Activated T-helper 1 cell treated with anti-CD3 and anti-CD28 coated beads, Interleukin-12 subunit alpha, Interleukin-12 subunit beta, Interleukin-2, Interleukin-4 antibody, amounts not matched to agents 30 ng/mL and 10 ng/mL and 1 ng/mL, durations not matched to agents 14 hours and 24 hours and 36 hours (primary cell): ENCODE measurements around the gene ENDOD1. TPM values are rescaled to one million over a fixed set of nuclear protein-coding genes. Genes with fewer than 3 reads are reported as not detected.

Experiments used
- DNase-seq: peaks from one replicate; pipeline ENCODE4 v3.0.0; 2021; ENCODE audit warnings: low spot score
- H3K27ac Mint-ChIP-seq: one replicate; pipeline ENCODE4 v1.8.0; 2021; ENCODE audit warnings: mild to moderate bottlenecking, mixed read lengths
- H3K27me3 Mint-ChIP-seq: one replicate; pipeline ENCODE4 v1.8.0; 2022; ENCODE audit warnings: mild to moderate bottlenecking, moderate library complexity, mixed read lengths; ENCODE audit not compliant: insufficient read depth
- H3K36me3 Mint-ChIP-seq: one replicate; pipeline ENCODE4 v1.8.0; 2021; ENCODE audit warnings: low read depth, mixed read lengths
- H3K4me1 Mint-ChIP-seq: one replicate; pipeline ENCODE4 v1.8.0; 2021; ENCODE audit warnings: low read depth, mixed read lengths
- H3K4me3 Mint-ChIP-seq: one replicate; pipeline ENCODE4 v1.8.0; 2021; ENCODE audit warnings: mild to moderate bottlenecking, moderate library complexity, mixed read lengths
- H3K9me3 Mint-ChIP-seq: one replicate; pipeline ENCODE4 v1.8.0; 2021; ENCODE audit warnings: mixed read lengths
- intact Hi-C: fragments of 100-400 bp; cut with micrococcal nuclease; formaldehyde crosslinking; loops from one replicate; pipeline ENCODE4 v1.15.1; 2024
- total RNA-seq: library from RNA; stranded (reverse); gene quantifications from 2 replicates; pipeline ENCODE4 v1.2.3, GENCODE V29; 2022

The ENDOD1 gene
- total RNA-seq, 1 donor from 2014 or later = 34.3 TPM

- peaks cover 21% of the 10 kb centered on the region for H3K4me1 Mint-ChIP-seq
- H3K9me3 Mint-ChIP-seq = no peaks in the 10 kb centered on the region
- H3K27me3 Mint-ChIP-seq = peaks cover 28% of the 10 kb centered on the region
- intact Hi-C loops = loop anchor here (5.0 to 10.0 kb wide), 5 partner anchors 443 to 931 kb away; partner anchors contain the start of genes ANKRD49, FUT4 and MRE11
- DNase-seq = no peak
- H3K27ac Mint-ChIP-seq = no peak overlapping the region
- H3K36me3 Mint-ChIP-seq = peaks cover 7% of the 10 kb centered on the region
- H3K4me3 Mint-ChIP-seq = no peak overlapping the region
Measured at GRCh38 chr11:95065336-95065735, 24.3 kb upstream of the ENDOD1 start.

- no peak for DNase-seq
- H3K36me3 Mint-ChIP-seq = peaks cover 14% of the 10 kb centered on the region
- H3K4me3 Mint-ChIP-seq = peak within 1 kb of the TSS; percentile 95
- peaks cover 28% of the 10 kb centered on the region for H3K27me3 Mint-ChIP-seq
- peak within 1 kb of the TSS; percentile 96 for H3K27ac Mint-ChIP-seq
- no peaks in the 10 kb centered on the region for H3K9me3 Mint-ChIP-seq
- H3K4me1 Mint-ChIP-seq = peaks cover 28% of the 10 kb centered on the region
- intact Hi-C loops = loop anchor here (1.0 to 10.0 kb wide), 7 partner anchors 444 to 1326 kb away; partner anchors contain the start of genes ANKRD49, C11orf54, CCDC82 and FUT4
Measured at GRCh38 chr11:95066716-95067038, 23.0 kb upstream of the ENDOD1 start, which contains the start of gene SRSF8. SRSF8 (plus strand) TSS chr11:95066919; CDS start chr11:95067227, 308 bp downstream.

- Mint-ChIP-seq H3K27ac (peak overlapping the region; percentile 96), H3K36me3 (peaks cover 15% of the 10 kb centered on the region), H3K9me3 (no peaks in the 10 kb centered on the region), H3K4me3 (peak overlapping the region; percentile 95), H3K4me1 (peaks cover 28% of the 10 kb centered on the region), H3K27me3 (peaks cover 23% of the 10 kb centered on the region)
- intact Hi-C loops = loop anchor here (1.0 to 10.0 kb wide), 7 partner anchors 445 to 1326 kb away; partner anchors contain the start of genes ANKRD49, C11orf54, CCDC82 and FUT4
- DNase-seq = peak; percentile 72
Measured at GRCh38 chr11:95067039-95067840, 22.4 kb upstream of the ENDOD1 start.

- H3K27me3 Mint-ChIP-seq = peaks cover 17% of the 10 kb centered on the region
- H3K4me1 Mint-ChIP-seq = peaks cover 32% of the 10 kb centered on the region
- peak; percentile 40 for DNase-seq
- intact Hi-C loops = loop anchor here (1.0 to 10.0 kb wide), 13 partner anchors 16 to 1327 kb away; partner anchors contain the start of genes ANKRD49, C11orf54, CCDC82 and CWC15
- no peaks in the 10 kb centered on the region for H3K9me3 Mint-ChIP-seq
- H3K4me3 Mint-ChIP-seq = peak overlapping the region; percentile 95
- H3K36me3 Mint-ChIP-seq = peaks cover 19% of the 10 kb centered on the region
- peak overlapping the region; percentile 96 for H3K27ac Mint-ChIP-seq
Measured at GRCh38 chr11:95067841-95068219, 21.8 kb upstream of the ENDOD1 start.

- Mint-ChIP-seq H3K9me3 (no peaks in the 10 kb centered on the region), H3K27ac (peak overlapping the region; percentile 96)
- intact Hi-C loops = loop anchor here (1.0 to 10.0 kb wide), 11 partner anchors 16 to 934 kb away; partner anchors contain the start of genes ANKRD49, CWC15, ENDOD1 and FAM76B
Measured at GRCh38 chr11:95068549-95068948, 21.1 kb upstream of the ENDOD1 start.

GRCh38 chr11:95070471-95070870 lies 19.2 kb upstream of the ENDOD1 start:
- Mint-ChIP-seq H3K4me1 (peaks cover 34% of the 10 kb centered on the region), H3K36me3 (peaks cover 22% of the 10 kb centered on the region), H3K9me3 (no peaks in the 10 kb centered on the region), H3K4me3 (peak overlapping the region; percentile 8), H3K27ac (no peak overlapping the region), H3K27me3 (peaks cover 5% of the 10 kb centered on the region)
- no peak for DNase-seq
- intact Hi-C loops = no loop called here

More at GRCh38 chr11:95068549-95068948, 21.1 kb upstream of the ENDOD1 start:
- peak; percentile 70 for DNase-seq
- H3K4me3 Mint-ChIP-seq = peak overlapping the region; percentile 95
- H3K36me3 Mint-ChIP-seq = peaks cover 22% of the 10 kb centered on the region
- peaks cover 34% of the 10 kb centered on the region for H3K4me1 Mint-ChIP-seq
- peaks cover 14% of the 10 kb centered on the region for H3K27me3 Mint-ChIP-seq

GRCh38 chr11:95072948-95073347 lies 16.7 kb upstream of the ENDOD1 start:
- no peaks in the 10 kb centered on the region for H3K9me3 Mint-ChIP-seq
- DNase-seq = no peak
- H3K4me1 Mint-ChIP-seq = peaks cover 38% of the 10 kb centered on the region
- no peak overlapping the region for H3K4me3 Mint-ChIP-seq
- peaks cover 22% of the 10 kb centered on the region for H3K36me3 Mint-ChIP-seq
- H3K27ac Mint-ChIP-seq = no peak overlapping the region
- no peaks in the 10 kb centered on the region for H3K27me3 Mint-ChIP-seq
- intact Hi-C loops = no loop called here

GRCh38 chr11:95074792-95075563 lies 14.7 kb upstream of the ENDOD1 start:
- Mint-ChIP-seq H3K27ac (no peak overlapping the region), H3K4me1 (peaks cover 38% of the 10 kb centered on the region), H3K4me3 (no peak overlapping the region), H3K27me3 (no peaks in the 10 kb centered on the region), H3K36me3 (peaks cover 16% of the 10 kb centered on the region), H3K9me3 (no peaks in the 10 kb centered on the region)
- intact Hi-C loops = no loop called here
- no peak for DNase-seq

- peaks cover 9% of the 10 kb centered on the region for H3K36me3 Mint-ChIP-seq
- H3K9me3 Mint-ChIP-seq = no peaks in the 10 kb centered on the region
- H3K4me3 Mint-ChIP-seq = no peak overlapping the region
- intact Hi-C loops = loop anchor here (1.0 kb wide), 1 partner anchor 8 kb away; no protein-coding TSS in a partner anchor
- no peaks in the 10 kb centered on the region for H3K27me3 Mint-ChIP-seq
- peaks cover 36% of the 10 kb centered on the region for H3K4me1 Mint-ChIP-seq
- no peak for DNase-seq
- no peak overlapping the region for H3K27ac Mint-ChIP-seq
Measured at GRCh38 chr11:95076416-95076815, 13.2 kb upstream of the ENDOD1 start.

GRCh38 chr11:95076981-95077380 lies 12.7 kb upstream of the ENDOD1 start:
- H3K4me1 Mint-ChIP-seq = peaks cover 36% of the 10 kb centered on the region
- no peak for DNase-seq
- H3K27me3 Mint-ChIP-seq = no peaks in the 10 kb centered on the region
- H3K4me3 Mint-ChIP-seq = no peak overlapping the region
- no peak overlapping the region for H3K27ac Mint-ChIP-seq
- H3K9me3 Mint-ChIP-seq = no peaks in the 10 kb centered on the region
- intact Hi-C loops = loop anchor here (1.0 kb wide), 1 partner anchor 7 kb away; no protein-coding TSS in a partner anchor
- H3K36me3 Mint-ChIP-seq = peaks cover 7% of the 10 kb centered on the region

- H3K36me3 Mint-ChIP-seq = peaks cover 2% of the 10 kb centered on the region
- intact Hi-C loops = no loop called here
- no peak overlapping the region for H3K4me3 Mint-ChIP-seq
- no peaks in the 10 kb centered on the region for H3K9me3 Mint-ChIP-seq
- no peak for DNase-seq
- H3K27me3 Mint-ChIP-seq = no peaks in the 10 kb centered on the region
- no peak overlapping the region for H3K27ac Mint-ChIP-seq
- H3K4me1 Mint-ChIP-seq = peaks cover 41% of the 10 kb centered on the region
Measured at GRCh38 chr11:95078526-95078925, 11.1 kb upstream of the ENDOD1 start.

- Mint-ChIP-seq H3K27me3 (no peaks in the 10 kb centered on the region), H3K9me3 (no peaks in the 10 kb centered on the region), H3K36me3 (peaks cover 2% of the 10 kb centered on the region), H3K4me3 (no peak overlapping the region), H3K27ac (no peak overlapping the region), H3K4me1 (peaks cover 65% of the 10 kb centered on the region)
- no peak for DNase-seq
- intact Hi-C loops = loop anchor here (5.0 to 10.0 kb wide), 3 partner anchors 476 to 1164 kb away; partner anchors contain the start of gene MTMR2
Measured at GRCh38 chr11:95081010-95081409, 8.6 kb upstream of the ENDOD1 start.
